NK-92 (cell line): ENCODE results near the gene SNPH.

Experiments used
- DNase-seq: peaks from one replicate; lab custom pipeline; 2025; ENCODE audit not compliant: unreplicated experiment; lab: John Stamatoyannopoulos, UW

The SNPH gene

GRCh38 chr20:1286267-1287024, 20.4 kb downstream of the SNPH start:
- no peak for DNase-seq

GRCh38 chr20:1287306-1287705, 21.2 kb downstream of the SNPH start:
- no peak for DNase-seq

GRCh38 chr20:1287787-1288569, 21.9 kb downstream of the SNPH start:
- DNase-seq: no peak

GRCh38 chr20:1291191-1291741, 25.2 kb downstream of the SNPH start:
- no peak for DNase-seq

- no peak for DNase-seq
Measured at GRCh38 chr20:1292620-1293019, 26.5 kb downstream of the SNPH start.

GRCh38 chr20:1293641-1294379, 27.7 kb downstream of the SNPH start:
- DNase-seq: no peak

- no peak for DNase-seq
Measured at GRCh38 chr20:1294497-1294896, 28.4 kb downstream of the SNPH start.

GRCh38 chr20:1295276-1295930, 29.3 kb downstream of the SNPH start:
- DNase-seq: no peak

- no peak for DNase-seq
Measured at GRCh38 chr20:1296117-1296610, 30.1 kb downstream of the SNPH start.

- DNase-seq: no peak
Measured at GRCh38 chr20:1296922-1297321, 30.8 kb downstream of the SNPH start.

- no peak for DNase-seq
Measured at GRCh38 chr20:1297486-1297885, 31.4 kb downstream of the SNPH start.

- no peak for DNase-seq
Measured at GRCh38 chr20:1298166-1298565, 32.1 kb downstream of the SNPH start.

- no peak for DNase-seq
Measured at GRCh38 chr20:1298888-1299511, 32.9 kb downstream of the SNPH start.

GRCh38 chr20:1299522-1299921, 33.4 kb downstream of the SNPH start:
- DNase-seq: no peak

GRCh38 chr20:1300083-1300840, 34.2 kb downstream of the SNPH start:
- DNase-seq: no peak

- no peak for DNase-seq
Measured at GRCh38 chr20:1301031-1301529, 35.0 kb downstream of the SNPH start.

GRCh38 chr20:1302685-1303541, 36.8 kb downstream of the SNPH start:
- no peak for DNase-seq

- DNase-seq: no peak
Measured at GRCh38 chr20:1304710-1305515, 38.8 kb downstream of the SNPH start.
